ENCODE results near the gene DMD. TPM values are rescaled to one million over a fixed set of nuclear protein-coding genes. Genes with fewer than 3 reads are reported as not detected.

The DMD gene
- total RNA-seq, 4 donors from 2014 or later, result 27.7 to 54.7 (median 34.4) TPM

DNA sequence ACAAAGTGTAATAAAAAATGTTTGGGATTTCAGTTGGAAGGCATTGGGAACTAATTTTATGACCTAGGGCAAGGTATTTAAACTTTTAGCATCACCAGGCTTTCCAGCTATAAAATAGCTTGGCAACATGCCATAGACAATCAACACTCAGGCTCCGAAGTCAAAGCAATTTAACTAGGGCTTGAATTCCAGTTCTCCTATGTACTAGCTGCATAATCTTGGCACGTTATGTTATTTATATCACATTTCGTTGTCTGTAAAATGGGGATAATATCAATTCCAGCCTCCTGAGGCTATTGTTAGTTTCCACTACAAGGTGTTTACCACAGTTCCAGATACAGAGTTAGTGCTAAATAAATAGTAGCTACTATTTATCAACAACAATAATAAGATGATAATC lies 78.8 kb downstream of the DMD start:
- DNase-seq (ENCODE audit: low spot score) (no peak), ATAC-seq (ENCODE audit: low FRiP score) (no peak)
- TF ChIP-seq, protein P1, sequence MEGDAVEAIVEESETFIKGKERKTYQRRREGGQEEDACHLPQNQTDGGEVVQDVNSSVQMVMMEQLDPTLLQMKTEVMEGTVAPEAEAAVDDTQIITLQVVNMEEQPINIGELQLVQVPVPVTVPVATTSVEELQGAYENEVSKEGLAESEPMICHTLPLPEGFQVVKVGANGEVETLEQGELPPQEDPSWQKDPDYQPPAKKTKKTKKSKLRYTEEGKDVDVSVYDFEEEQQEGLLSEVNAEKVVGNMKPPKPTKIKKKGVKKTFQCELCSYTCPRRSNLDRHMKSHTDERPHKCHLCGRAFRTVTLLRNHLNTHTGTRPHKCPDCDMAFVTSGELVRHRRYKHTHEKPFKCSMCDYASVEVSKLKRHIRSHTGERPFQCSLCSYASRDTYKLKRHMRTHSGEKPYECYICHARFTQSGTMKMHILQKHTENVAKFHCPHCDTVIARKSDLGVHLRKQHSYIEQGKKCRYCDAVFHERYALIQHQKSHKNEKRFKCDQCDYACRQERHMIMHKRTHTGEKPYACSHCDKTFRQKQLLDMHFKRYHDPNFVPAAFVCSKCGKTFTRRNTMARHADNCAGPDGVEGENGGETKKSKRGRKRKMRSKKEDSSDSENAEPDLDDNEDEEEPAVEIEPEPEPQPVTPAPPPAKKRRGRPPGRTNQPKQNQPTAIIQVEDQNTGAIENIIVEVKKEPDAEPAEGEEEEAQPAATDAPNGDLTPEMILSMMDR (IDR thresholded peaks at IDR 0.05), result no peak

- TF ChIP-seq, protein P1 (IDR thresholded peaks at IDR 0.05), result no peak
Measured at GRCh38 chrX:33129607-33130006, 81.7 kb downstream of the DMD start.

GRCh38 chrX:33128048-33128805 lies 83.1 kb downstream of the DMD start:
- TF ChIP-seq, protein P1 (IDR thresholded peaks at IDR 0.05), result no peak
- no peak for DNase-seq (ENCODE audit: low spot score)
- no peak for ATAC-seq (ENCODE audit: low FRiP score)

More at GRCh38 chrX:33129607-33130006, 81.7 kb downstream of the DMD start:
- ATAC-seq (ENCODE audit: low FRiP score) (no peak), DNase-seq (ENCODE audit: low spot score) (no peak)

DNA sequence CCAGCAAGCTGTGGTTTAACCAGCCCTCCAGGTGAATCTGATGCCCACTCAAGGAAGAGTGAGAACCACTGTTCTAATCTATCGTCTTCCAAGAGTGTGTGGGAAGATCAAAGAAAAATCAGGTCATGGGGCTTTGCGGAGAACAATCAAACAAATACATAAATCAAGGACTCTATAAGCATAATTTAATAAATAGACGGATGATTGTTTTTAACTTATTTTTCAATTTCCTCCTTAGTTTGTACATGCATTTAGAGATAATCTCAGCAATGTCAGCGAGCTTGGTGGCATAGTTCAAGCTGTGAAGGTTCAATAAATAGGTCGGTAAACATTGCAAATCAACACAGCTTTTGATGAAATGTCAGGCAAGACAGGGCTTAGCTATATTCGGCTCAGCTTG lies 84.9 kb downstream of the DMD start:
- TF ChIP-seq, protein P1 (IDR thresholded peaks at IDR 0.05), result no peak
- ATAC-seq (ENCODE audit: low FRiP score) (no peak), DNase-seq (ENCODE audit: low spot score) (no peak)

GRCh38 chrX:33109858-33110257 lies 101.5 kb downstream of the DMD start:
- TF ChIP-seq, protein P1 (IDR thresholded peaks at IDR 0.05), result no peak
- no peak for ATAC-seq (ENCODE audit: low FRiP score)
- no peak for DNase-seq (ENCODE audit: low spot score)

DNA sequence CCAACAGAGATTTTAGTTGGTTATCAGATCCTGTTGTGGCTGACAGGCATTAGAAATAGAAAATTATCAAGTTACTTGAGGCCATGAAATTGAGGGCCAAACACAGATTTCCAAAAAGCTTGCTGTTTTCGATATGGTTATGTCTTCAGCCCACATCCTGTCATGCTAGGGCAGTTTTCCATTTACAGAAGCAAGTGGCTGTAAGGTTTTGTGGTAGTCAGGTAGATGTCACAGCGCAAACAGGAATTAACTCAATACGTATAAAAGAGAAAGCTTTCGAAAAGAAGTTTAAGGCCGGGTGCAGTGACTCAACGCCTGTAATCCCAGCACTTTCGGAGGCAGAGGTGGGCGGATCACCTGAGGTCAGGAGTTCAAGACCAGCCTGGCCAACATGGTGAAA lies 104.6 kb downstream of the DMD start:
- TF ChIP-seq, protein P1 (IDR thresholded peaks at IDR 0.05), result no peak
- DNase-seq (ENCODE audit: low spot score), result no peak
- ATAC-seq (ENCODE audit: low FRiP score), result no peak

- DNase-seq (ENCODE audit: low spot score) (no peak), ATAC-seq (ENCODE audit: low FRiP score) (no peak)
- TF ChIP-seq, protein P1 (IDR thresholded peaks at IDR 0.05), result no peak
Measured at GRCh38 chrX:33095079-33095478, 116.3 kb downstream of the DMD start.
